Gastrocnemius medialis (tissue), 4 donors: Measurements from ENCODE around the gene GNB3. TPM values are rescaled to one million over a fixed set of nuclear protein-coding genes. Genes with fewer than 3 reads are reported as not detected.

Source experiments
- ATAC-seq, 2 donors: fragments of 150-250 bp; one replicate each; pipeline ENCODE4 v1.9.1; 2016
- DNase-seq, 2 donors: peaks; one replicate each; pipeline ENCODE4 v3.0.0-alpha.2; 2019
- H3K27ac ChIP-seq, 4 donors: fragments of 200-600 bp; sonication (generic); 1 replicate in 1 of 4; 2 replicates in 3 of 4; pipeline ENCODE4 v1.5.1; 2016 to 2018; ENCODE audit warnings: mild to moderate bottlenecking in 2 of 4, moderate library complexity in 1 of 4
- H3K27me3 ChIP-seq, 3 donors: fragments of 200-600 bp; sonication (generic) in 2 of 3; 1 replicate in 1 of 3; 2 replicates in 2 of 3; pipeline versions ENCODE4 v1.5.1 to v1.6.0; 2016 to 2019; ENCODE audit warnings: mild to moderate bottlenecking in 1 of 3, moderate library complexity in 1 of 3
- H3K36me3 ChIP-seq, 2 donors: fragments of 200-600 bp; sonication (generic) in 1 of 2; one replicate each; pipeline ENCODE4 v1.5.1; 2017 to 2018
- H3K4me1 ChIP-seq, 2 donors: fragments of 200-600 bp; sonication (generic) in 1 of 2; one replicate each; pipeline ENCODE4 v1.5.1; 2016 to 2017; ENCODE audit warnings: mild to moderate bottlenecking in 2 of 2
- H3K4me3 ChIP-seq, 4 donors: fragments of 200-600 bp; sonication (generic) in 3 of 4; 1 replicate in 1 of 4; 2 replicates in 3 of 4; pipeline ENCODE4 v1.5.1; 2016 to 2019; ENCODE audit warnings: mild to moderate bottlenecking in 2 of 4
- H3K9me3 ChIP-seq, 3 donors: fragments of 200-600 bp; sonication (generic) in 2 of 3; 1 replicate in 1 of 3; 2 replicates in 2 of 3; pipeline ENCODE4 v1.5.1; 2016 to 2019
- POLR2A ChIP-seq, 2 donors: fragments of 450-650 bp; IDR thresholded peaks; one replicate each; pipeline ENCODE4 v1.6.1; 2017; ENCODE audit warnings: antibody characterized with exemption in 2 of 2, mild to moderate bottlenecking in 2 of 2, moderate library complexity in 2 of 2
- in situ Hi-C, 4 donors: fragments of 200-750 bp; cut with MboI; loops; one replicate each; pipeline versions ENCODE4 v1.15.0 to v1.8.0; 2017; ENCODE audit warnings: low sequenced_read_pairs in 4 of 4
- intact Hi-C: fragments of 100-400 bp; cut with DNase I; formaldehyde crosslinking; loops from one replicate; pipeline ENCODE4 v1.15.1; 2023; ENCODE audit warnings: low total_unique reads
- total RNA-seq, 4 donors: library from RNA; depleted of rRNA; stranded (reverse); fragments of >200 nt; gene quantifications; one replicate each; pipeline versions ENCODE4 v1.1.0 to v1.2.3, GENCODE V29; 2016
- TF ChIP-seq, protein P1 (sequence below), 5 experiments: fragments of 450-650 bp in 3 of 5; fragments of 200-600 bp in 2 of 5; sonication (generic) in 2 of 5; IDR thresholded peaks in 4 of 5; conservative IDR thresholded peaks in 1 of 5; 1 replicate in 4 of 5; 2 replicates in 1 of 5; pipeline ENCODE4 v1.5.1; 2016 to 2019; ENCODE audit warnings: antibody characterized with exemption in 5 of 5, mild to moderate bottlenecking in 3 of 5, moderate library complexity in 3 of 5

The GNB3 gene
- total RNA-seq, 4 donors from 2014 or later, result not detected

DNA sequence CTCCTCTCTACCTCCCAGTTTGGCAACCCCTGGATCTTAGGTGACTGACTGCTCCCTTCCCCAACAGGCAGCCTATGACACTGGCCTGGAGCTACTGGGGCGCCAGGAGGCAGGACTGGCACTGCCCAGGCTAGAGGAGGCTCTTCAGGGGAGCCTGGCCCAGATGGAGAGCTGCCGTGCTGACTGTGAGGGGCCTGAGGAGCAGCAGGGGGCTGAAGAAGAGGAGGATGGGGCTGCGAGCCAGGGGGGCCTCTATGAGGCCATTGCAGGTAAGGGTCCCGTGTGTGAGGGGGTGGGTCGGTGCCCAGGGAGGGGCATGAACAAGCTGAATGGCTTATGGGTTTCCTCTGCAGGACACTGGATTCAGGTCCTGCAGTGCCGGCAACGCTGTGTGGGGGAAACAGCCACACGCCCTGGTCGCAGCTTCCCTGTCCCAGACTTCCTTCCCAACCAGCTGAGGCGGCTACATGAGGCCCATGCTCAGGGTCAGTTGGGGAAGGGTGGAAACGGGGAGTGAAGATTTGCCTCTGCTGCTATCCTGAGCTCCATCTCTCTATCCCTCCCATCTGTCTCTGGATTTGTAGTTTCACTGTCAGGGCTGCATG, 10.3 kb upstream of the GNB3 start:
- no peak for DNase-seq
- no peak overlapping the region for H3K27ac ChIP-seq
- TF ChIP-seq POLR2A (IDR thresholded peaks at IDR 0.05), result no peak
- TF ChIP-seq, protein P1, sequence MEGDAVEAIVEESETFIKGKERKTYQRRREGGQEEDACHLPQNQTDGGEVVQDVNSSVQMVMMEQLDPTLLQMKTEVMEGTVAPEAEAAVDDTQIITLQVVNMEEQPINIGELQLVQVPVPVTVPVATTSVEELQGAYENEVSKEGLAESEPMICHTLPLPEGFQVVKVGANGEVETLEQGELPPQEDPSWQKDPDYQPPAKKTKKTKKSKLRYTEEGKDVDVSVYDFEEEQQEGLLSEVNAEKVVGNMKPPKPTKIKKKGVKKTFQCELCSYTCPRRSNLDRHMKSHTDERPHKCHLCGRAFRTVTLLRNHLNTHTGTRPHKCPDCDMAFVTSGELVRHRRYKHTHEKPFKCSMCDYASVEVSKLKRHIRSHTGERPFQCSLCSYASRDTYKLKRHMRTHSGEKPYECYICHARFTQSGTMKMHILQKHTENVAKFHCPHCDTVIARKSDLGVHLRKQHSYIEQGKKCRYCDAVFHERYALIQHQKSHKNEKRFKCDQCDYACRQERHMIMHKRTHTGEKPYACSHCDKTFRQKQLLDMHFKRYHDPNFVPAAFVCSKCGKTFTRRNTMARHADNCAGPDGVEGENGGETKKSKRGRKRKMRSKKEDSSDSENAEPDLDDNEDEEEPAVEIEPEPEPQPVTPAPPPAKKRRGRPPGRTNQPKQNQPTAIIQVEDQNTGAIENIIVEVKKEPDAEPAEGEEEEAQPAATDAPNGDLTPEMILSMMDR (IDR thresholded peaks at IDR 0.05 in 4 of 5, conservative IDR thresholded peaks at IDR 0.05 in 1 of 5), result no peak
- H3K4me3 ChIP-seq, result no peak overlapping the region
- no peaks in the 10 kb centered on the region for H3K36me3 ChIP-seq
- H3K9me3 ChIP-seq, result no peaks in the 10 kb centered on the region
- ATAC-seq, result no peak
- H3K27me3 ChIP-seq, result peaks cover 13 to 42% (median 28%) of the 10 kb centered on the region in 3 donors
- in situ Hi-C loops (no loop called here), intact Hi-C loops (no loop called here)
- peaks cover 3 to 11% of the 10 kb centered on the region in 2 donors for H3K4me1 ChIP-seq

DNA sequence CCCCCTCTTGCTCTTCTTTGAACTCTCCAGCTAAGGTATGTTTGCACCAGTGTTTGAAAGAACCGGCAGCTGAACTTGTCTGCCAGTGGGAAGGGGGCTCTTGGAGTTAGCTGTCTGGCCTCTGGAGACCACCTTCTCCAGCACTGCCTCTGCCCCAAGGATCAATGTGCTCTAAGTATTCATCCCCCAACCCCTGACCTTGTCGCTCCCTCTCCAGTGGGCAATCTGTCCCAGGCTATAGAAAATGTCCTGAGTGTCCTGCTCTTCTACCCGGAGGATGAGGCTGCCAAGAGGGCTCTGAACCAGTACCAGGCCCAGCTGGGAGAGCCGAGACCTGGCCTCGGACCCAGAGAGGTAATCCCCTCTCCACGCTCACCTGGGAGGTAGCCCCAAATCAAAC, 9.7 kb upstream of the GNB3 start:
- no peak for ATAC-seq
- in situ Hi-C loops, result no loop called here
- Histone ChIP-seq H3K27ac (no peak overlapping the region), H3K36me3 (no peaks in the 10 kb centered on the region), H3K27me3 (peaks cover 13 to 36% (median 24%) of the 10 kb centered on the region in 3 donors), H3K4me1 (peaks cover 3 to 11% of the 10 kb centered on the region in 2 donors), H3K9me3 (no peaks in the 10 kb centered on the region), H3K4me3 (no peak overlapping the region)
- TF ChIP-seq, protein P1 (IDR thresholded peaks at IDR 0.05 in 4 of 5, conservative IDR thresholded peaks at IDR 0.05 in 1 of 5), result no peak
- no peak for TF ChIP-seq POLR2A (IDR thresholded peaks at IDR 0.05)
- intact Hi-C loops, result no loop called here
- DNase-seq, result no peak

DNA sequence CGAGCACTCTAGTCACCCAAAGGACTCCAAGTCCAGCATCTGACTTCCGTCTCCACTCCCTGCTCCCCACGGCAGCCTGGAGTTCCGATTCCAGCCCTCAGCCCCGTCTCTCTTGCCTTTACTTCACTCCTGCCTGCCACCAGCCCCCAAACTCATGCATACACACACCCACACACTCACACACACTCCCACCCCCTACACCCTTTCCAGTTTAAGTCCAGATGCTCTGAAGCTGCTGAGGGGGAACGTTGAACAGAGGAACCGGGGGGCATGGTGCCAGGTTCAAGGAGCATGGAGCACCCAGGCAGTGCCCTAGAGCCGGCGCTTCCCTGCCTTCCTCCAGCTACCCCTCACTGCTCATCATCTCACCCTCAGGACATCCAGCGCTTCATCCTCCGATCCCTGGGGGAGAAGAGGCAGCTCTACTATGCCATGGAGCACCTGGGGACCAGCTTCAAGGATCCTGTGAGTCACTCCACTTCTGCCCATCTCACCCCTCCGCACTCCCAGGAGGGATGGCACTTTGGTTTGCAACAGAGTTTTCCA, 9.2 kb upstream of the GNB3 start:
- intact Hi-C loops, result no loop called here
- DNase-seq (no peak), ATAC-seq (no peak)
- Histone ChIP-seq H3K27ac (no peak overlapping the region), H3K4me3 (no peak overlapping the region), H3K9me3 (no peaks in the 10 kb centered on the region), H3K4me1 (peaks cover 3 to 11% of the 10 kb centered on the region in 2 donors), H3K27me3 (peaks cover 13 to 31% (median 20%) of the 10 kb centered on the region in 3 donors), H3K36me3 (no peaks in the 10 kb centered on the region)
- in situ Hi-C loops, result no loop called here
- TF ChIP-seq POLR2A (IDR thresholded peaks at IDR 0.05), result no peak
- TF ChIP-seq, protein P1 (IDR thresholded peaks at IDR 0.05 in 4 of 5, conservative IDR thresholded peaks at IDR 0.05 in 1 of 5), result no peak

DNA sequence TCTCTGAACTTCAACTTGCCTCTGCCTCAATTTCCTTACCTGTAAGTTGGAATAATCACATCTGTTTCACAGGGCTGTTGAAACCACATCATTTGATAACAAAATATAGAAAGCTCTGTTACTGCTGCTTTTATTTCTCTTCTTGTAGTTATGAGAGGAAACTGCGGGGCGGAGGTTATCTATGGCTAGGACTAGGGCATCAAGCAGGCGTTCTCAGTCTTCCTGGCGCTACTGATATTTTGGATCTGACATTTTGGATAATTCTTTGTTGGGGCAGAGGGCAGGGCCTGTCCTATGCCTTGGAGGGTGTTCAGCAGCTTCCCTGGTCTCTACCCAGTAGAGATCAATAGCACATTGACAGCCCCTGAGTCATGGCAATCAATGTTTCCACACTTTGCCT, 8.6 kb upstream of the GNB3 start:
- Histone ChIP-seq H3K9me3 (no peaks in the 10 kb centered on the region), H3K4me1 (peaks cover 2 to 10% of the 10 kb centered on the region in 2 donors), H3K4me3 (no peak overlapping the region), H3K27me3 (peaks cover 11 to 25% (median 15%) of the 10 kb centered on the region in 3 donors), H3K27ac (no peak overlapping the region), H3K36me3 (no peaks in the 10 kb centered on the region)
- TF ChIP-seq, protein P1 (IDR thresholded peaks at IDR 0.05 in 4 of 5, conservative IDR thresholded peaks at IDR 0.05 in 1 of 5), result no peak
- no peak for TF ChIP-seq POLR2A (IDR thresholded peaks at IDR 0.05)
- DNase-seq, result no peak
- intact Hi-C loops, result no loop called here
- in situ Hi-C loops, result no loop called here
- ATAC-seq, result no peak
